OCI-LY1 (cell line): ENCODE data around the gene SRL.

Source experiments
- EZH2 ChIP-seq: fragments of 200-600 bp; sonication (generic), shearing (Covaris generic); IDR thresholded peaks from 2 replicates; pipeline ENCODE4 v1.8.0; 2017; ENCODE audit warnings: borderline replicate concordance, mixed run types, mild to moderate bottlenecking, antibody characterized with exemption, low read length, moderate library complexity, mixed read lengths
- TF ChIP-seq, protein P1 (sequence below): fragments of 200-600 bp; sonication (generic), shearing (Covaris generic); IDR thresholded peaks from 2 replicates; pipeline ENCODE4 v1.5.1; 2017; ENCODE audit warnings: mild to moderate bottlenecking, antibody characterized with exemption, low read length, moderate library complexity, mixed read lengths

DNA sequence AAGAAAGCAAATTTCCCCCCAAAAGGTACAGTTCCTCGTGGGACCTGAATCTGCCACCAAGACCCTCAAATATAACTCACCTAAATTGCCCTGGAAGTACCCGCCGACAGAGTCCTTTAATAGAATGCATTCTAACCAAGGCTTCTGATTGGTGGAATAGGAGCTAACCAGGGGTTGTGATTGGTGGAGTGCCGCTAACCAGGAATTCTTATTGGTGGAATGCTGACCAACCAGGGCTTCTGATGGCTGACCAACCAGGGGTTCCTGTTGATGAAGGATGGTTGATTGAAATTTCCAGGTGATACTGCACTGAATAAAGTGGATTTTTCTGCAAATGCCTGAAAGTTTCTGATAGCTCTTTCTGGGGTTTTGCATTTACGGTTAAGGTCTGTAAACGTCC lies 24.5 kb upstream of the SRL start:
- TF ChIP-seq, protein P1, sequence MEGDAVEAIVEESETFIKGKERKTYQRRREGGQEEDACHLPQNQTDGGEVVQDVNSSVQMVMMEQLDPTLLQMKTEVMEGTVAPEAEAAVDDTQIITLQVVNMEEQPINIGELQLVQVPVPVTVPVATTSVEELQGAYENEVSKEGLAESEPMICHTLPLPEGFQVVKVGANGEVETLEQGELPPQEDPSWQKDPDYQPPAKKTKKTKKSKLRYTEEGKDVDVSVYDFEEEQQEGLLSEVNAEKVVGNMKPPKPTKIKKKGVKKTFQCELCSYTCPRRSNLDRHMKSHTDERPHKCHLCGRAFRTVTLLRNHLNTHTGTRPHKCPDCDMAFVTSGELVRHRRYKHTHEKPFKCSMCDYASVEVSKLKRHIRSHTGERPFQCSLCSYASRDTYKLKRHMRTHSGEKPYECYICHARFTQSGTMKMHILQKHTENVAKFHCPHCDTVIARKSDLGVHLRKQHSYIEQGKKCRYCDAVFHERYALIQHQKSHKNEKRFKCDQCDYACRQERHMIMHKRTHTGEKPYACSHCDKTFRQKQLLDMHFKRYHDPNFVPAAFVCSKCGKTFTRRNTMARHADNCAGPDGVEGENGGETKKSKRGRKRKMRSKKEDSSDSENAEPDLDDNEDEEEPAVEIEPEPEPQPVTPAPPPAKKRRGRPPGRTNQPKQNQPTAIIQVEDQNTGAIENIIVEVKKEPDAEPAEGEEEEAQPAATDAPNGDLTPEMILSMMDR, result no peak
- no peak for TF ChIP-seq EZH2
